Endothelial cell (in vitro differentiated cells): ENCODE measurements around the gene FAM53B. TPM values are rescaled to one million over a fixed set of nuclear protein-coding genes. Genes with fewer than 3 reads are reported as not detected.
"Not testable (repeated sequence)": the region's sequence is repeated elsewhere in the genome, so short reads cannot be mapped to it uniquely, and the experiment has no call there.

ENCODE experiments used
- DNase-seq: peaks from one replicate; pipeline ENCODE4 v3.0.0; 2021; ENCODE audit warnings: low spot score
- H3K27ac Mint-ChIP-seq: one replicate; pipeline ENCODE4 v1.8.0; 2021; ENCODE audit warnings: mixed read lengths, inconsistent platforms; ENCODE audit not compliant: unreplicated experiment
- H3K27me3 Mint-ChIP-seq: one replicate; pipeline ENCODE4 v1.8.0; 2021; ENCODE audit warnings: mild to moderate bottlenecking, moderate library complexity, mixed read lengths, inconsistent platforms; ENCODE audit not compliant: unreplicated experiment
- H3K36me3 Mint-ChIP-seq: one replicate; pipeline ENCODE4 v1.8.0; 2021; ENCODE audit warnings: mild to moderate bottlenecking, low read depth, mixed read lengths, inconsistent platforms; ENCODE audit not compliant: unreplicated experiment
- H3K4me1 Mint-ChIP-seq: one replicate; pipeline ENCODE4 v1.8.0; 2021; ENCODE audit warnings: mild to moderate bottlenecking, mixed read lengths, inconsistent platforms; ENCODE audit not compliant: unreplicated experiment
- H3K4me3 Mint-ChIP-seq: one replicate; pipeline ENCODE4 v1.8.0; 2021; ENCODE audit warnings: mild to moderate bottlenecking, mixed read lengths, inconsistent platforms; ENCODE audit not compliant: unreplicated experiment
- H3K9me3 Mint-ChIP-seq: one replicate; pipeline ENCODE4 v1.8.0; 2021; ENCODE audit warnings: mixed read lengths, inconsistent platforms; ENCODE audit not compliant: unreplicated experiment
- CTCF ChIP-seq: fragments of 200-600 bp; sonication (generic); IDR thresholded peaks from one replicate; pipeline ENCODE4 v1.5.0; 2021; ENCODE audit warnings: antibody characterized with exemption; ENCODE audit not compliant: unreplicated experiment
- total RNA-seq: library from RNA; stranded (reverse); fragmentation: NEBNext Ultra II Directional; extraction: Animal tissue kit (Norgen Biotek cat#: 25700); gene quantifications from one replicate; pipeline ENCODE4 v1.2.1, GENCODE V29; 2021; ENCODE audit not compliant: unreplicated experiment

Gene FAM53B
- total RNA-seq, 1 donor from 2014 or later = 21.0 TPM

- peaks cover 13% of the 10 kb centered on the region for H3K27me3 Mint-ChIP-seq
- peak overlapping the region; percentile 67 for H3K27ac Mint-ChIP-seq
- peaks cover 27% of the 10 kb centered on the region for H3K4me1 Mint-ChIP-seq
- H3K4me3 Mint-ChIP-seq = no peak overlapping the region
- no peak for TF ChIP-seq CTCF
- peaks cover 6% of the 10 kb centered on the region for H3K9me3 Mint-ChIP-seq
- H3K36me3 Mint-ChIP-seq = no peaks in the 10 kb centered on the region
- no peak for DNase-seq
Observed at GRCh38 chr10:124589491-124590041, 154.6 kb downstream of the FAM53B start.

- Mint-ChIP-seq H3K27me3 (peaks cover 13% of the 10 kb centered on the region), H3K4me3 (no peak overlapping the region), H3K36me3 (no peaks in the 10 kb centered on the region), H3K9me3 (peaks cover 6% of the 10 kb centered on the region), H3K27ac (no peak overlapping the region), H3K4me1 (peaks cover 27% of the 10 kb centered on the region)
- DNase-seq = no peak
- TF ChIP-seq CTCF = no peak
Observed at GRCh38 chr10:124588736-124589490, 155.3 kb downstream of the FAM53B start.

- Mint-ChIP-seq H3K27me3 (peaks cover 11% of the 10 kb centered on the region), H3K4me1 (peaks cover 27% of the 10 kb centered on the region)
- not testable (repeated sequence) for H3K27ac Mint-ChIP-seq, H3K4me3 Mint-ChIP-seq, H3K36me3 Mint-ChIP-seq, DNase-seq, H3K9me3 Mint-ChIP-seq
Observed at GRCh38 chr10:124588341-124588735, 155.8 kb downstream of the FAM53B start.

GRCh38 chr10:124587811-124588211 lies 156.4 kb downstream of the FAM53B start:
- H3K4me3 Mint-ChIP-seq = no peak overlapping the region
- no peak overlapping the region for H3K27ac Mint-ChIP-seq
- peaks cover 6% of the 10 kb centered on the region for H3K9me3 Mint-ChIP-seq
- H3K27me3 Mint-ChIP-seq = peaks cover 11% of the 10 kb centered on the region
- no peaks in the 10 kb centered on the region for H3K36me3 Mint-ChIP-seq
- no peak for TF ChIP-seq CTCF
- no peak for DNase-seq
- H3K4me1 Mint-ChIP-seq = peaks cover 27% of the 10 kb centered on the region

GRCh38 chr10:124586142-124586541 lies 158.0 kb downstream of the FAM53B start:
- Mint-ChIP-seq H3K4me1 (peaks cover 22% of the 10 kb centered on the region), H3K27me3 (peaks cover 7% of the 10 kb centered on the region), H3K36me3 (peaks cover 3% of the 10 kb centered on the region), H3K9me3 (no peaks in the 10 kb centered on the region), H3K27ac (no peak overlapping the region), H3K4me3 (no peak overlapping the region)
- no peak for DNase-seq
- TF ChIP-seq CTCF = no peak
